ENCODE data around the gene SPIN1.

Gene SPIN1

DNA sequence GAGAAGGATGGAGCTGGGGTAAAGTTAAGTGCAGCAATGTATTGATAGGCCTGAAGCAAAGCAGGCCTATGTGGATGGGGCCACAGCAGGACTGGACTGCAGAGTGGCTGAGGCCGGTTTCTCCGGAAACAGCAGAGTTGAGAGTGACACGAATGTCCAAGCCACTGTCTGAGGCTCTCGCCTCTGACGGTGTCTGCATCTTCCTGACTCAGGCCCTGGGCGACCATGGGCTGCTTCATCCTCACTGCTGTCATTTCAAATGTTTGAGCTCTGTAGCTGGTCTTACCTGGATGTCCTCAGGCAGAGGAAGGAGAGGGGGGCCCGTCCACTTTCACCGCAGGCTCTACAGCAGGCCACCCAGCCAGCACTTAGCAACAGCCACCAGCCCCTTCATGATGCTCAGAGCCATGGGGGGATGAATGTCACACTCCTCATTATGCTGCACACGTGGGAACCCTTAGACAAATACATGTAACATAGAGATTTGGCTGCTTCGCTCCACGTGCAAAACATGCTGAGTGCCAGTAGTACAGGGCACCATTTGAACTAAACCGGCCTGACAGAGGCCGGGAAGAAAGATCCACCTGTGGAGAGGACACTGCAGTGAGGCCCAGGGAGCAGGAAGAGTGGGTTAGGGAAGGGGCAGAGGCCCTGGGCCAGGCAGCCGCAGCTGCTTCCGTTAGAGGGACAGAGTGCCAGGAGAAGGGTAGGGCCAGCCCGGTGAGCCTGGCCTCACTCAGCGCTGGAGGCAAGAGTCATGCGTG lies 115.0 kb downstream of the SPIN1 start:
- no peaks in the 10 kb centered on the region for H3K4me1 ChIP-seq
- no peak for DNase-seq

DNA sequence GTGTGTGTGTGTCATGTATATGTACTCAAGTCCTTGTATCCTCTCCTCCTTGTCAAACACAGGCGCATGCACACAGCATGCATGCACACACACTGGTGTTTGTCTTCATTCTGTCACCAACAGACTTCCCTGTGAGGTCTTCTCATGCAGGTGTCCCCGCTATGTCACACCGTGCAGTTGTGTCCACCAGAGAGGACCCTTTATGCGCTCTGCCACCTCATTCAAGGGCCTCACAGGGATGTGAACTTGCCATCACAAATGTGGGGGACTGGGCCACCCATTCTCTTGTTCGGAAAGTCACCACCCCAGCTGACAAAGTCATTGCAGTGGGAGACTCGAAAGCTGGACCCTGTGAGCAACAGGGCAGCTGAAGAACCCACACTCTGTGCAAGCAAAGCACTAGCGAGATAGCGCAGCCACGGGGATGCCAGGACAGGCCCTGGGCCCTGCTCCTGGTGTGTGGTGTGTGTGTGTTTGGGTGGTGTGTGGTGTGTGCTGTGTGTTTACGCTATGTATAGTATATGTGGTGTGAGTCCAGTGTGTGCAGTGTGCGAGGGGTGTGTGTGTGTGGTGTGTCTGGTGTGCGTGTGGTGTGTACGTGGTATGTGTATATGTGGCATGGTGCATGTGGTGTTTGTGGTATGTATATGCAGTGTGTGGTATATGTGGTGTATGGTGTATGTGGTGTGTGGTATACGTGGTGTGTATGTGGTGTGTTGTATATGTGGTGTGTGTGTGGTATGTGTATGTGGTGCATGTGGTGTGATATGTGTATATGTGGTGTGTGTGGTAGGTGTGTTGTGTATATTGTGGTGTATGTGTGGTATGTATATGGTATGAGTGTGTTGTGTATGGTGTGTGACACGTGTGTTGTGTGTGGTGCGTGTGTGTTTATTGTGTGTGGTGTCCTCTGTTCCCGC lies 115.9 kb downstream of the SPIN1 start:
- H3K4me1 ChIP-seq: no peaks in the 10 kb centered on the region
- TF ChIP-seq, protein P1, sequence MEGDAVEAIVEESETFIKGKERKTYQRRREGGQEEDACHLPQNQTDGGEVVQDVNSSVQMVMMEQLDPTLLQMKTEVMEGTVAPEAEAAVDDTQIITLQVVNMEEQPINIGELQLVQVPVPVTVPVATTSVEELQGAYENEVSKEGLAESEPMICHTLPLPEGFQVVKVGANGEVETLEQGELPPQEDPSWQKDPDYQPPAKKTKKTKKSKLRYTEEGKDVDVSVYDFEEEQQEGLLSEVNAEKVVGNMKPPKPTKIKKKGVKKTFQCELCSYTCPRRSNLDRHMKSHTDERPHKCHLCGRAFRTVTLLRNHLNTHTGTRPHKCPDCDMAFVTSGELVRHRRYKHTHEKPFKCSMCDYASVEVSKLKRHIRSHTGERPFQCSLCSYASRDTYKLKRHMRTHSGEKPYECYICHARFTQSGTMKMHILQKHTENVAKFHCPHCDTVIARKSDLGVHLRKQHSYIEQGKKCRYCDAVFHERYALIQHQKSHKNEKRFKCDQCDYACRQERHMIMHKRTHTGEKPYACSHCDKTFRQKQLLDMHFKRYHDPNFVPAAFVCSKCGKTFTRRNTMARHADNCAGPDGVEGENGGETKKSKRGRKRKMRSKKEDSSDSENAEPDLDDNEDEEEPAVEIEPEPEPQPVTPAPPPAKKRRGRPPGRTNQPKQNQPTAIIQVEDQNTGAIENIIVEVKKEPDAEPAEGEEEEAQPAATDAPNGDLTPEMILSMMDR (IDR thresholded peaks at IDR 0.05; ENCODE audit: low read depth, low read length): no peak

More for the DNA sequence above, 115.0 kb downstream of the SPIN1 start:
- H3K9me3 ChIP-seq: no peaks in the 10 kb centered on the region
- TF ChIP-seq, protein P1 (IDR thresholded peaks at IDR 0.05; ENCODE audit: low read depth, low read length): no peak
- H3K36me3 ChIP-seq: no peaks in the 10 kb centered on the region
- no peaks in the 10 kb centered on the region for H3K27me3 ChIP-seq
- no peak overlapping the region for H3K4me3 ChIP-seq (ENCODE audit: low read depth, low read length)

DNA sequence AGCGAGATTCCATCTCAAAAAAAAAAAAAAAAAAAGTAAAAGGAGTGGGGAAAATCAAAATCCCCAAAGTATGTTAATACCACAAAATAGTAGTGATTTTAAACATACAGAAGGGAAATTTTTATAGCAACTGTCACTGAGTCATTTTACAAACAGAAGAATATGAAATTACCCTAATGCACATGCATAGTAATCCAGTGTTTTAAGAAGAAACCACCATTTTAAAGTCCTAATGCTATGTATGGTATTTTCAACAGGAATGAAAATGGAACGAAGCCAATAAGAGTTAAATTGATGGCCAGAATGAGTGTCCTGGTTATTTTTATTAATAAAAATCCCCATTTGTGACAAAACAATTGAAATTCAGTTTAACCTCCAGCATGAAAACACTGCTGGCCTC lies 120.1 kb downstream of the SPIN1 start:
- no peak for DNase-seq
- Histone ChIP-seq H3K4me3 (ENCODE audit: low read depth, low read length) (no peak overlapping the region), H3K4me1 (no peaks in the 10 kb centered on the region), H3K36me3 (no peaks in the 10 kb centered on the region), H3K9me3 (no peaks in the 10 kb centered on the region), H3K27me3 (no peaks in the 10 kb centered on the region)
- TF ChIP-seq, protein P1 (IDR thresholded peaks at IDR 0.05; ENCODE audit: low read depth, low read length): no peak

More for the DNA sequence above, 115.9 kb downstream of the SPIN1 start:
- DNase-seq: no peak
- H3K9me3 ChIP-seq: no peaks in the 10 kb centered on the region
- no peak overlapping the region for H3K4me3 ChIP-seq (ENCODE audit: low read depth, low read length)
- no peaks in the 10 kb centered on the region for H3K27me3 ChIP-seq
- H3K36me3 ChIP-seq: no peaks in the 10 kb centered on the region

DNA sequence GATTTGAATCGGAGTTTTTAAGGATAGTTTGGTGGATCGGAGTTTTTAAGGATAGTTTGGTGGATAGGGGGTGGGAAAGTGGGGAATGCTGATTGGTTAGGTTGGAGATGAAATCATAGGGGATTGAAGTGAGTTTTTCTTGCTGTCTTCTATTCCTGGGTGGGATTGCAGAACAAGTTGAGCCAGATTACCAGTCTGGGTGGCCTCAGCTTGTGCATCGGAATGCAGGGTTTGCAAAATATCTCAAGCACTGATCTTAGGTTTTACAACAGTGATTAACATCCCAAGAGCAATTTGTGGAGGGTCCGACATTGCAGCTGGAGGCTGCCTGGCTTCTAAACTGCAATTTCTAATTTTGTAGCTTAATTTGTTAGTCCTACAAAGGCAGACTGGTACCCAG lies 123.7 kb downstream of the SPIN1 start:
- DNase-seq: no peak
- Histone ChIP-seq H3K9me3 (no peaks in the 10 kb centered on the region), H3K27me3 (no peaks in the 10 kb centered on the region), H3K4me3 (ENCODE audit: low read depth, low read length) (no peak overlapping the region), H3K4me1 (no peaks in the 10 kb centered on the region), H3K36me3 (no peaks in the 10 kb centered on the region)
- TF ChIP-seq, protein P1 (IDR thresholded peaks at IDR 0.05; ENCODE audit: low read depth, low read length): no peak

DNA sequence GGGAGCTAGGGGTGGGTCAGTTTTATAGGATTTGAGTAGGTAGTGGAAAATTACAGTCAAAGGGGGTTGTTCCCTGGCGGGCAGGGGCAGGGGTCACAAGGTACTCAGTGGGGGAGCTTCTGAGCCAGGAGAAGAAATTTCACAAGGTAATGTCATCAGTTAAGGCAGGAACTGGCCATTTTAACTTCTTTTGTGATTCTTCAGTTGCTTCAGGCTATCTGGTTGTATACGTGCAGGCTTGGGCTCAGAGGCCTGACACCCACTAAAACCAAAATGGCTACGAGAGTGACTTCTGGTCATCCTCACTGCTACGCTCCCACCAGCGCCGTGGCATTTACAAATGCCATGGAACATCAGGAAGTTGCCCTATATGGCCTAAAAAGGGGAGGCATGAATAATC lies 126.0 kb downstream of the SPIN1 start:
- TF ChIP-seq, protein P1 (IDR thresholded peaks at IDR 0.05; ENCODE audit: low read depth, low read length): no peak
- no peak for DNase-seq
- Histone ChIP-seq H3K4me1 (no peaks in the 10 kb centered on the region), H3K4me3 (ENCODE audit: low read depth, low read length) (no peak overlapping the region), H3K9me3 (no peaks in the 10 kb centered on the region), H3K27me3 (no peaks in the 10 kb centered on the region), H3K36me3 (no peaks in the 10 kb centered on the region)
